K562 (cell line): ENCODE measurements around the gene NFKBIA. TPM values are rescaled to one million over a fixed set of nuclear protein-coding genes. Genes with fewer than 3 reads are reported as not detected.
A peak's percentile ranks its signal among the peaks of the same experiment; 100 is the strongest.

Source experiments
- BCOR ChIP-seq: fragments of 450-650 bp; IDR thresholded peaks from 2 replicates; pipeline ENCODE4 v1.6.1; 2016
- HDAC1 ChIP-seq, 2 experiments: fragments of 450-650 bp; IDR thresholded peaks; 2 replicates each; pipeline ENCODE4 v1.6.1; 2016 to 2017; ENCODE audit warnings: inconsistent platforms in 1 of 2, mild to moderate bottlenecking in 1 of 2, moderate library complexity in 1 of 2
- JUND ChIP-seq, 2 experiments: IDR thresholded peaks; 2 replicates in 1 of 2; 3 replicates in 1 of 2; pipeline ENCODE4 v1.6.1; 2011; ENCODE audit warnings: borderline replicate concordance in 2 of 2, low read depth in 2 of 2, low read length in 2 of 2, improper control_type of control experiment in 1 of 2, missing biosample characterization in 1 of 2, missing genetic modification characterization in 1 of 2, missing genetic modification reagents in 1 of 2
- KAT7 ChIP-seq: sonication (generic); formaldehyde crosslinking; IDR thresholded peaks from 2 replicates; pipeline ENCODE4 v1.8.0; 2022; ENCODE audit warnings: missing genetic modification reagents, mild to moderate bottlenecking, borderline replicate concordance
- MYNN ChIP-seq, 2 experiments: sonication (generic); formaldehyde crosslinking in 1 of 2; IDR thresholded peaks; 2 replicates each; pipeline versions ENCODE4 v1.5.0 to v1.6.1; 2016 to 2020; ENCODE audit warnings: antibody characterized with exemption in 1 of 2, missing genetic modification reagents in 1 of 2
- PHF20 ChIP-seq: fragments of 450-650 bp; IDR thresholded peaks from 2 replicates; pipeline ENCODE4 v1.6.1; 2018; ENCODE audit not compliant: partially characterized antibody
- SMARCA4 ChIP-seq: fragments of 450-650 bp; IDR thresholded peaks from 2 replicates; pipeline ENCODE4 v1.6.1; 2016
- SUPT5H ChIP-seq: fragments of 450-650 bp; IDR thresholded peaks from 2 replicates; pipeline ENCODE4 v1.6.1; 2016
- XRCC4 ChIP-seq: IDR thresholded peaks from one replicate; pipeline ENCODE4 v1.6.1; 2011; ENCODE audit not compliant: insufficient read depth, insufficient read length; ENCODE audit errors: extremely low read depth
- ZNF318 ChIP-seq, 2 experiments: fragments of 450-650 bp; IDR thresholded peaks; 2 replicates each; pipeline ENCODE4 v1.6.1; 2016; ENCODE audit warnings: mild to moderate bottlenecking in 2 of 2, borderline replicate concordance in 1 of 2, low read depth in 1 of 2, moderate library complexity in 1 of 2
- polyA plus RNA-seq, 8 experiments: library from polyadenylated mRNA; depleted of rRNA in 4 of 8; stranded (reverse) in 5 of 8; unstranded in 3 of 8; fragments of >200 nt; fragmentation: Nextera tagmentation in 2 of 8; fragmentation: Illumina TruSeq in 1 of 8; extraction: Ambion mirVana in 2 of 8; extraction: Trizol in 1 of 8; gene quantifications; 2 replicates each; pipeline versions ENCODE4 v1.2.1 to v1.2.3, GENCODE V29; 2011 to 2014; ENCODE audit warnings: inconsistent platforms in 1 of 8, missing spikeins in 1 of 8
- total RNA-seq, 7 experiments: library from RNA; depleted of rRNA in 6 of 7; stranded (reverse); fragments of >200 nt in 6 of 7; fragmentation: Illumina TruSeq in 2 of 7; extraction: Trizol in 2 of 7; gene quantifications; 2 replicates each; pipeline versions ENCODE4 v1.2.1 to v1.2.3, GENCODE V29; 2011 to 2021; ENCODE audit warnings: low replicate concordance in 1 of 7
- TF ChIP-seq, protein P1 (sequence below): fragments of 450-650 bp; formaldehyde crosslinking; IDR thresholded peaks from 2 replicates; pipeline ENCODE4 v1.4.0; 2020; ENCODE audit warnings: mild to moderate bottlenecking, moderate library complexity
- TF ChIP-seq, protein P2 (sequence below): sonication (generic); formaldehyde crosslinking; IDR thresholded peaks from 2 replicates; pipeline ENCODE4 v1.5.0; 2020; ENCODE audit warnings: missing genetic modification reagents
- TF ChIP-seq, protein P3 (sequence below): fragments of 200-800 bp; sonication (Bioruptor generic); IDR thresholded peaks from 2 replicates; pipeline ENCODE4 v1.6.1; 2017; ENCODE audit warnings: missing genetic modification characterization, missing compliant biosample characterization

Gene NFKBIA
- total and polyA plus RNA-seq, 9 of the 15 experiments (the other 6 are each of a cell fraction or from before 2014, with no cell fraction given), result 6.9 to 31.8 (median 18.2) TPM

GRCh38 chr14:35365130-35366055, 39.2 kb downstream of the NFKBIA start (continued):
- TF ChIP-seq JUND (IDR thresholded peaks at IDR 0.05; ENCODE audit: borderline replicate concordance, low read depth, low read length) (peak; percentile 88), JUND (tag; IDR thresholded peaks at IDR 0.05; ENCODE audit: borderline replicate concordance, low read depth, low read length) (peak; percentile 85; the same call in 2 of the 3 replicates), MYNN (IDR thresholded peaks at IDR 0.05) (peak; percentile 83), MYNN (CRISPR knock-in tag; IDR thresholded peaks at IDR 0.05) (no peak), BCOR (no peak), SMARCA4 (peak; percentile 53), HDAC1 (IDR thresholded peaks at IDR 0.05) (peak in 1 of 2 experiments; percentile 48; a peak in 1 of 4 replicates), PHF20 (no peak), ZNF318 (IDR thresholded peaks at IDR 0.05; ENCODE audit: borderline replicate concordance in 1 of 2, low read depth in 1 of 2) (peak in 1 of 2 experiments; percentile 44; a peak in 1 of 4 replicates), SUPT5H (no peak), XRCC4 (no peak), KAT7 (CRISPR knock-in tag) (no peak)
- TF ChIP-seq, protein P1, sequence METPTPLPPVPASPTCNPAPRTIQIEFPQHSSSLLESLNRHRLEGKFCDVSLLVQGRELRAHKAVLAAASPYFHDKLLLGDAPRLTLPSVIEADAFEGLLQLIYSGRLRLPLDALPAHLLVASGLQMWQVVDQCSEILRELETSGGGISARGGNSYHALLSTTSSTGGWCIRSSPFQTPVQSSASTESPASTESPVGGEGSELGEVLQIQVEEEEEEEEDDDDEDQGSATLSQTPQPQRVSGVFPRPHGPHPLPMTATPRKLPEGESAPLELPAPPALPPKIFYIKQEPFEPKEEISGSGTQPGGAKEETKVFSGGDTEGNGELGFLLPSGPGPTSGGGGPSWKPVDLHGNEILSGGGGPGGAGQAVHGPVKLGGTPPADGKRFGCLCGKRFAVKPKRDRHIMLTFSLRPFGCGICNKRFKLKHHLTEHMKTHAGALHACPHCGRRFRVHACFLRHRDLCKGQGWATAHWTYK, result peak; percentile 54; the same call in 1 of the 2 replicates
- TF ChIP-seq, protein P2, sequence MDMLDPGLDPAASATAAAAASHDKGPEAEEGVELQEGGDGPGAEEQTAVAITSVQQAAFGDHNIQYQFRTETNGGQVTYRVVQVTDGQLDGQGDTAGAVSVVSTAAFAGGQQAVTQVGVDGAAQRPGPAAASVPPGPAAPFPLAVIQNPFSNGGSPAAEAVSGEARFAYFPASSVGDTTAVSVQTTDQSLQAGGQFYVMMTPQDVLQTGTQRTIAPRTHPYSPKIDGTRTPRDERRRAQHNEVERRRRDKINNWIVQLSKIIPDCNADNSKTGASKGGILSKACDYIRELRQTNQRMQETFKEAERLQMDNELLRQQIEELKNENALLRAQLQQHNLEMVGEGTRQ, result peak; percentile 34
- TF ChIP-seq, protein P3, sequence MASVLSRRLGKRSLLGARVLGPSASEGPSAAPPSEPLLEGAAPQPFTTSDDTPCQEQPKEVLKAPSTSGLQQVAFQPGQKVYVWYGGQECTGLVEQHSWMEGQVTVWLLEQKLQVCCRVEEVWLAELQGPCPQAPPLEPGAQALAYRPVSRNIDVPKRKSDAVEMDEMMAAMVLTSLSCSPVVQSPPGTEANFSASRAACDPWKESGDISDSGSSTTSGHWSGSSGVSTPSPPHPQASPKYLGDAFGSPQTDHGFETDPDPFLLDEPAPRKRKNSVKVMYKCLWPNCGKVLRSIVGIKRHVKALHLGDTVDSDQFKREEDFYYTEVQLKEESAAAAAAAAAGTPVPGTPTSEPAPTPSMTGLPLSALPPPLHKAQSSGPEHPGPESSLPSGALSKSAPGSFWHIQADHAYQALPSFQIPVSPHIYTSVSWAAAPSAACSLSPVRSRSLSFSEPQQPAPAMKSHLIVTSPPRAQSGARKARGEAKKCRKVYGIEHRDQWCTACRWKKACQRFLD (CRISPR knock-in tag), result peak; percentile 91
